Epithelial cell of esophagus (primary cell): Measurements from ENCODE around the gene C12orf76.

Experiments
- DNase-seq: peaks from one replicate; pipeline ENCODE4 v3.0.0; 2010; ENCODE audit warnings: low read depth
- H3K4me3 ChIP-seq: 2 replicates; pipeline ENCODE4 v1.5.1; 2011; ENCODE audit warnings: mild to moderate bottlenecking, low read length, control low read depth
- TF ChIP-seq, protein P1 (sequence below): IDR thresholded peaks from 2 replicates; pipeline ENCODE4 v1.5.1; 2011; ENCODE audit warnings: low read depth, mild to moderate bottlenecking, low read length, control low read depth, inconsistent platforms; ENCODE audit not compliant: insufficient read depth; ENCODE audit errors: missing control alignments

The C12orf76 gene

DNA sequence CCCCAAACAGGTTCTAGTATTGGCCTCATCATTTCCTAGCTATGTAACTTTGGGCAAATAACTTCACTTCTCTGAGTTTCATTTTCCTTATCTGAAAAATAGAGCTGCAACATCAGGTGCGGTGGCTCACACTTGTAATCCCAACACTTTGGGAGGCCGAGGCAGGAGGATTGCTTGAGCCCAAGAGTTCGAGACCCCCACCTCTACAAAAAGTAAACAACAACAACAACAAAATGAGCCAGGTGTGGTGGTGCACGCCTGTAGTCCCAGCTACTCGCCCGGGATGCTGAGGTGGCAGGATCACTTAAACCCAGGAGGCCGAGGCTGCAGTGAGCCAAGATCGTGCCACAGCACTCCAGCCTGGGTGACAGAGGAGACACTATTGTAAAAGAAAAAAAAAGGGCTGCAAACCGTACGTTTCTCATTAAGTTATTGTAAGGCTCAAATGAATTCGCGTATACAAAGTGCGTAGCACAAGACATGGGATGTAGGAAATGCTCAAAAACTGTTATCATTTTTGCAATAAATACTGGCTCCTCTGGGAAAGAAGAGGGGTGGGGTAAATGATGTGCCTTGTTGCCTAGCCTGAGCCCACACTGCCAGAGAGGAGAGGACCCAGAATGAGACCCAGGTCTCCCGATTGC, 903 bp downstream of the C12orf76 start:
- H3K4me3 ChIP-seq: peak overlapping the region; percentile 82
- TF ChIP-seq, protein P1, sequence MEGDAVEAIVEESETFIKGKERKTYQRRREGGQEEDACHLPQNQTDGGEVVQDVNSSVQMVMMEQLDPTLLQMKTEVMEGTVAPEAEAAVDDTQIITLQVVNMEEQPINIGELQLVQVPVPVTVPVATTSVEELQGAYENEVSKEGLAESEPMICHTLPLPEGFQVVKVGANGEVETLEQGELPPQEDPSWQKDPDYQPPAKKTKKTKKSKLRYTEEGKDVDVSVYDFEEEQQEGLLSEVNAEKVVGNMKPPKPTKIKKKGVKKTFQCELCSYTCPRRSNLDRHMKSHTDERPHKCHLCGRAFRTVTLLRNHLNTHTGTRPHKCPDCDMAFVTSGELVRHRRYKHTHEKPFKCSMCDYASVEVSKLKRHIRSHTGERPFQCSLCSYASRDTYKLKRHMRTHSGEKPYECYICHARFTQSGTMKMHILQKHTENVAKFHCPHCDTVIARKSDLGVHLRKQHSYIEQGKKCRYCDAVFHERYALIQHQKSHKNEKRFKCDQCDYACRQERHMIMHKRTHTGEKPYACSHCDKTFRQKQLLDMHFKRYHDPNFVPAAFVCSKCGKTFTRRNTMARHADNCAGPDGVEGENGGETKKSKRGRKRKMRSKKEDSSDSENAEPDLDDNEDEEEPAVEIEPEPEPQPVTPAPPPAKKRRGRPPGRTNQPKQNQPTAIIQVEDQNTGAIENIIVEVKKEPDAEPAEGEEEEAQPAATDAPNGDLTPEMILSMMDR: no peak
- no peak for DNase-seq

- peak overlapping the region; percentile 4 for H3K4me3 ChIP-seq
- peak; percentile 16 for DNase-seq
- TF ChIP-seq, protein P1: no peak
Measured at GRCh38 chr12:110046451-110047187, 1.7 kb downstream of the C12orf76 start.

DNA sequence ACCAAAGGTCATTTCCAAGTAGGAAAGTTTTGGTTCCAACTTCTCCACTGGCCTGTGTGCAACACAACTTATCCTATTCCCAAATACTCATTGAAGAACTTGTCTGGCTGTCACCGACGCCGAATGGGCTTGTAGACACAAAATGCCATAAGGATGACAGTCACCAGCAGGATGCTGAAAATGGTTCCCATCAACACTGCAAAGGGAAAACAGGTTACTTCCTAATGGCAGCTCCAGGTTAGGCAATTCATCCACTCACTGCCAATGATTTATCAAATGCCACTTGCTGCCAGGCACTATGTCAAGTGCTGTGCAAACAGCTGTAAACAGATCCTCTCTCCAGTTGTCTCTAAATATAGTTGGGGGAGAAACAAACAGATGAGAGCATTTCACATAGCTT, 6.1 kb downstream of the C12orf76 start:
- TF ChIP-seq, protein P1: no peak
- no peak overlapping the region for H3K4me3 ChIP-seq
- no peak for DNase-seq

GRCh38 chr12:110039085-110039807, 9.1 kb downstream of the C12orf76 start:
- TF ChIP-seq, protein P1: no peak
- peak; percentile 94 for DNase-seq

GRCh38 chr12:110038741-110039084, 9.6 kb downstream of the C12orf76 start:
- H3K4me3 ChIP-seq: no peak overlapping the region
- no peak for DNase-seq
- TF ChIP-seq, protein P1: no peak

More at GRCh38 chr12:110039085-110039807, 9.1 kb downstream of the C12orf76 start:
- H3K4me3 ChIP-seq: no peak overlapping the region

DNA sequence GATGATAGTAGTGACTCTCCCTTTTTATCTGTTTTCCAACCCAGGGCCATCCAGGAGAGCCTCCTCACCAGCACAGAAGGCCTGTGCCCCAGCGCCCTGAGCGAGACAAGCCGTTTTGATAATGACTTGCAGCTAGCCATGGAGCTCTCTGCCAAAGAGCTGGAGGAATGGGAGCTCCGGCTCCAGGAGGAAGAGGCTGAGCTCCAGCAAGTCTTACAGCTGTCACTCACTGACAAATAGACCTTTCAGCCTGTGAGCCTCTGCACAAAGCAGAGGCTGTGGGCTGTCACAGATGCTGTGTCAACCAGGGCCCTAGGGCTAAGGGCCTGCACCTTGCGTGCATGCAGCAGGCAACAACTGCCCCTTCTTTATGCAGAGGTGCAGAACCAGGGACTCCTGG, 11.0 kb downstream of the C12orf76 start:
- TF ChIP-seq, protein P1: no peak
- no peak overlapping the region for H3K4me3 ChIP-seq
- DNase-seq: no peak
